Left renal cortex interstitium (tissue), 4 donors: ENCODE data around the gene CDC20. TPM values are rescaled to one million over a fixed set of nuclear protein-coding genes. Genes with fewer than 3 reads are reported as not detected.
"Not testable (repeated sequence)": the region's sequence is repeated elsewhere in the genome, so short reads cannot be mapped to it uniquely, and the experiment has no call there.

Source experiments
- DNase-seq, 4 donors: peaks; one replicate each; pipeline ENCODE4 v3.0.0-alpha.2; 2013; ENCODE audit warnings: low read depth in 4 of 4, low spot score in 2 of 4, missing footprints in 1 of 4
- polyA plus RNA-seq, 4 donors: library from polyadenylated mRNA; unstranded; fragments of 120-200 nt; gene quantifications; one replicate each; pipeline ENCODE4 v1.2.1, GENCODE V29; 2013; ENCODE audit not compliant: insufficient read length in 4 of 4

Gene CDC20
- polyA plus RNA-seq, 4 donors: 31.0 to 44.2 (median 37.9) TPM

GRCh38 chr1:43354471-43354870, 4.3 kb upstream of the CDC20 start:
- DNase-seq: no peak

- DNase-seq: no peak
Measured at GRCh38 chr1:43354936-43355335, 3.8 kb upstream of the CDC20 start.

- DNase-seq: no peak
Measured at GRCh38 chr1:43357251-43357650, 1.5 kb upstream of the CDC20 start.

DNA sequence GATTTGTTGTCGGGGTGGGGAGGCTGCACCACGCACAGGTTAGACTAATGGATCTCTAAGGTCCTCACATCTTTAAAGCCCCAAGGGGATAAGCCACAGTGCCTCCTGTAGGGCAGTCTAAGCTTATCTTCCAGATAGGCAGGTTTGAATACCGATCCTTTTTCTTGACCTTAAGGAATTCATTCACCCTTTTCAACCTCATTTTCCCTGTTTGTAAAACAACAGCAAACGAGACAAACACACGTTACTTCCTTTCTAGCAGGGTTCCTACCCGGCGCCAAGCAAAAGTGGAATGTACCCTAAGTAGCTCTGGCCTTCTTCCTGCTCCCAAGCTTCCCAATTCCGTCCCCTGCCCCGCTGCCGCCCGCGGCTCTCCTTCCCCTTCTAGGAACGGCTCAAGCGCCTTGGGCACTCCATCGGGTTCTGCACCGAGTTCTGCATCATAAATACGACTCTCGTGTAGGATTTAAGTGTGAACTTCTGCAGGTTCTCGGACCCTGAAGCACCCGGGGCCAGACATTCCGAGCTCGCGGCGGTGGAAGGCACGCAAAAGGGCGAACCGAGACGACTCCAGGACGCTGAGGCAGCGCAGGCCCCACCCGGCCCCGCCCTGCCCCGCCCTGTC, 548 bp upstream of the CDC20 start:
- no peak for DNase-seq

DNA sequence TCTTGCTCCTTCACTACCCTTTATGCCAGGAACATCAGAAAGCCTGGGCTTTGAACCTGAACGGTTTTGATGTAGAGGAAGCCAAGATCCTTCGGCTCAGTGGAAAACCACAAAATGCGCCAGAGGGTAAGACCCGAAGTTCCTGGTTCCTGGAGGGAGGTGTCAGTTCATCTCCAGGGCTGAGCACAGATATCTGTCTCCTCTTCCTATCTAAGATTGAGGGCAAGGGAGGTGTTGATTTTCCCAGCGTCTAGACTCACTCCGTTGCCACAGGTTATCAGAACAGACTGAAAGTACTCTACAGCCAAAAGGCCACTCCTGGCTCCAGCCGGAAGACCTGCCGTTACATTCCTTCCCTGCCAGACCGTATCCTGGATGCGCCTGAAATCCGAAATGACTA, 915 bp downstream of the CDC20 start:
- no peak for DNase-seq

- DNase-seq: no peak
Measured at GRCh38 chr1:43360616-43361015, 1.8 kb downstream of the CDC20 start.

DNA sequence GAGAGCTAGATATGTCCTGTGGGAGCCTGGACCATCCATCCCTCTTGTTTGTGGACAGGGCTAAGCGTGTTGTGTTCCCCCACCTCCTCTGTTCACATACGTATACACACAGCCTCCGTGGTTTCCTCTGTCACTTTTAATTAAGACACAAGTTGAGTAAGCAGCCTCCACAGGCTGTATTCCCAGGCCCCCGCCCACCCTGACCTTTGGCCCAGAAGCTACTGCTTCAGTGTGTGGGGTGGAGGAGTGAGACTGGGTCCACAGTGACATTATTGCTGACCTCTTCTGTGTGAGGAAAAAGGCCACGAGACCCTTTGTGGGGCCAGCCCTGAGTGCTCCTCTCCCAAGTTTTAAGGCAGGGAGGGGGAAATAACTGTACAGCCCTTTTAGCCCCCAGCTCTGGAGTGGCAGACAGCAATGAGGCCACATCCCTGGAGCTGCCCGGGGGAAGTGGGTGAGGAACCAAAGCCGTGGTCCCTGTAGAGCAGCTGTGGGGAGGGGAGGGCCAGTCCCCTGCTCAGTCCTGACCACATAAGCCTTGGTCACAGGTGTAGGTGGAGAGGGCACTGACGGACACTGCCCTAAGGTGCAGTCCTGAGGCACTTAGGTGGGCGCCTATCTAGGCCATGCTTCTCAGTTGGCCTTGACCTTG, 4.6 kb downstream of the CDC20 start:
- DNase-seq: no peak

DNA sequence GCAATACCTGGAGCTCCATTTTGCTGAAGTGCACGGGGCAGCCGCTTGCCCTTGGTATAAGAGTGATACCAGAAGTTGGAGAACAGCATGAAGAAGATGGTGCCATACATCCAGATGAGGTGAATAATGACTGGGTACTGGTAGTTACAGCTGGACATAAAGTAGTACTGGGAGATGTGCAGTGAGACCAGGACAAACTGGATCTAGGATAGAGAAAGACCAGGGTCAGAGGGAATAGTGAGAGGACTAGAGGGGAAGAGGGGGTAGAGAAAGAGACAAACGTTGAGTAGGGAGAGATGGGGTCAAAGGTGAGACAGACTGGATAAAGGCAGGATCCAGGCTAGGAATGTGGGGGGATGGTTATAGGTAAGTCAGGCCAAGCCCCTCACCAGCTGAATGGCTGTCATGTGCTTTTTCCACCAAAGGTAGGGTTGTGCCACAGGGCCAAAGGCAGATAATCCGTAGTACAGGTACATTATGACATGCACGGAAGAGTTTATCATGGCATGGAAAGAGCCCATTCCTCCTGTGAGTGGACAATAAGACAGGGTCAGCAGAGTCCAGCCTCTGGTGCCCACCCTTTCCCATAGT, 5.2 kb downstream of the CDC20 start:
- DNase-seq: no peak

DNA sequence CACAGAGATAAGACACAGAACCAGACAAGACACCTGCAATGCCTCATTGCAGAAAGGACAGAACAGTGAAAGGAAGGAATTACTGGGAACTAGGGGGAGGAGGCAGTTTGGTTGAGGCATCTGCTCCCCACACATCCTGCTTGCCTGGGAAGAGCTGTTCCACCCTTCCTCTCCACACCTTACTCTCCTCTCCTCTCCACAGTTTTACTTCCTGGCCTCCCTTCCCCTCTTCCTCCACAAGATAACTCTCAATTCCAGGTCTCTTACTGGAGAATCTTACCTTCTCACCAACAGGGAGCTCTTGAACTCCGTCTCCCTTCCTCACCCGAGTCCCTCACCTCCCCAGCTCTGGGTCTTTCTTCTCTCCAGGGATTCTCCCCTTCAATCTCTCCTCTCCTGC, 6.9 kb downstream of the CDC20 start:
- no peak for DNase-seq

DNA sequence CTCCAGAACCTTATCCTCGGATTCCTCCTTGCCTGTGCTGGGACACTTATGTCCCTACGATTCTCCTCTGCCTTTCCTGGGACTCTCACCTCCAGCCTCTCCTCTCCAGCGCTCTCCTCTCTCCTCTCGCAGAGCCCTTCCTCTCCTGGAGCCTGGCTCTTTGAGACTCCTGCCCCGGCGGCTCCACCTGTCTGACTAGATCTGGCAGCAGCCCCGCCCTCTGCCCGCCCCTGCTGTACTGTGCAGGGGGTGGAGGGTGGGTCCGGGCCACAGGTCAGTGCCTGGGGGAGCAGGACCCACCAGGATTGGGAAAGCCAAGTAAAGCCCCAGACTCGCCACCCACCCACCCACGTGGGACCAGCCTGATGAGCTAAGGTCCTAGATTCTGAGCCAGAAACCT, 7.4 kb downstream of the CDC20 start:
- no peak for DNase-seq

GRCh38 chr1:43366601-43367025, 7.8 kb downstream of the CDC20 start:
- no peak for DNase-seq

DNA sequence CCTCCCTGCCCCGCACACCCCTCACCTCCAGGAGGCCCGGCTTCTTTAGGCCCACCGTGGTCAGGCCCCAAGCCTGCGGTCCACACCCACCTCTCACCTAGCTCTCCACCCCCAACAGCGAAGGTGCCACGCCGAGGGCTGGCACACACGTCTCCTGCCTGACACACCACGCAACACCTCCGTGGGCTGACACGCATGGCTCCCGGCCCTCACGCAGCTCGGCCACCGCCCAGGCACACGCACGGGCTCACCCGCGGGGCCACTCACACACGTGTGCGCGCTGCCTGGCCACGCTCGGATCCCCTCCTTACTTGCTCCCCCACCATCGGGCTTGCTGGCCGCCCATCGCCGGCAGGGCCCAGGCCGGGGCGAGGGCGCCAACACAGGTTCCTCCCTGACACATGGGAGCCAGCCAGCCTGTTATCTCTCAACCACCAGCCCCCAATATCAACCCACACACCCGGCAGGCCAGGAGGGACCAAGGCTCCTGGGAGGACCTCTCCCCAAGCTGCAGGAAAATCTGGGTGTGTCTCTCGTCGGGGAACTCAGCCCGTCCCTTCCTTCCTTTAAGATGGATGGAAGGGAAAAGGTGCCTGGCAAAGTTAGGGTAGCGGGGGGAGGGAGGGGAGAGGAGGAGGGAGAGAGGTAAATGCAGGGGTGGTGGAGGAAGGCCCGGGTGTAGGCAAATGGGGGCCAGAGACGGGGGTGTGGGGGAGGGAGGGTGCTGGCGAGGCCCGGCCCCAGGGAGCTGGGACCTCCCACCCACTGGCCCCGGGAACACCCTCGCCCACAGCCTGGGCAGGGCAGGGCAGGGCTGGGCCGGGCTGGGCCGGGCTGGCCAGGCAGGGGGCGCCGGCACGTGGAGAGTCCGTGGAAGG, 8.5 kb downstream of the CDC20 start:
- DNase-seq: no peak

GRCh38 chr1:43367904-43368645, 9.3 kb downstream of the CDC20 start, which contains the start of gene ELOVL1:
TSS of gene ELOVL1 (minus strand) at chr1:43368011. CDS start at chr1:43365609, 2,402 bp downstream.
- peak in 1 of 4 donors; percentile 76 for DNase-seq

DNA sequence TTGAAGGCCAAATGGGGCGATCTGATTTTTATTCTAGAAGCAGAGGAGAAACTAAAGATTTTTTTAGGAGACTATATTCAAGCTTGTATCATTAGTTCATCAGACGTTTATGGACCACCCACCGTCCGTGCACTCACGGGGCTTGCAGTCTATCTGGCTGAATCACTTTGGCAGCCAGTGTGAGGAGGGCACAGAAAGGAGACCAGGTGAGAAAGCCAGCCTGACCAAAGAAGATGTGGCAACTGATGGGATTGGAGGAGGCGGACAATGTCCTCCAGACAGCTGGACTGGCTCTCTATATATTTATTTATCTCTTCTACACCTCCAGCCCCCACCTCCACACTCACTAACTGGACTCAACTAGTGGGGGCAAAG, 9.9 kb downstream of the CDC20 start:
- no peak for DNase-seq

GRCh38 chr1:43369779-43370178, 11.0 kb downstream of the CDC20 start:
- DNase-seq: not testable (repeated sequence)

- no peak for DNase-seq
Measured at GRCh38 chr1:43370564-43370963, 11.8 kb downstream of the CDC20 start.

GRCh38 chr1:43372172-43372571, 13.4 kb downstream of the CDC20 start:
- no peak for DNase-seq

- DNase-seq: no peak
Measured at GRCh38 chr1:43373066-43373940, 14.5 kb downstream of the CDC20 start.

GRCh38 chr1:43376723-43377235, 18.0 kb downstream of the CDC20 start:
- no peak for DNase-seq
